Mucosa of descending colon (tissue), 3 donors: ENCODE results near the gene TMEM182. TPM values are rescaled to one million over a fixed set of nuclear protein-coding genes. Genes with fewer than 3 reads are reported as not detected.

Source experiments
- ATAC-seq: fragments of 200-7000 bp; cut with Tn5 transposase; one replicate; pipeline ENCODE4 v1.9.1; 2020; ENCODE audit warnings: mild to moderate bottlenecking, moderate library complexity
- DNase-seq, 3 donors: peaks; one replicate each; pipeline ENCODE4 v3.0.0-alpha.2; 2020
- H3K36me3 ChIP-seq: fragments of 200-600 bp; one replicate; pipeline ENCODE4 v1.8.0; 2021; ENCODE audit warnings: low read depth, mild to moderate bottlenecking
- H3K4me1 ChIP-seq: fragments of 200-600 bp; one replicate; pipeline ENCODE4 v1.8.0; 2021; ENCODE audit warnings: low read depth, mild to moderate bottlenecking
- H3K4me3 ChIP-seq: fragments of 200-600 bp; one replicate; pipeline ENCODE4 v1.8.0; 2021; ENCODE audit warnings: mild to moderate bottlenecking
- H3K9me3 ChIP-seq: fragments of 200-600 bp; one replicate; pipeline ENCODE4 v1.8.0; 2021; ENCODE audit warnings: mild to moderate bottlenecking
- CTCF ChIP-seq: fragments of 200-600 bp; IDR thresholded peaks from one replicate; pipeline ENCODE4 v1.8.0; 2022; ENCODE audit warnings: antibody characterized with exemption, mild to moderate bottlenecking
- intact Hi-C, 2 donors: fragments of 100-400 bp; cut with DNase I in 1 of 2; cut with micrococcal nuclease in 1 of 2; formaldehyde crosslinking; loops; one replicate each; pipeline versions ENCODE4 v1.11.0 to v1.11.1; 2022; cut with DNase I, micrococcal nuclease
- total RNA-seq, 3 donors: library from RNA; stranded (reverse); fragmentation: NEBNext Ultra II Directional in 2 of 3; extraction: Animal tissue kit (Norgen Biotek cat#: 25700) in 2 of 3; gene quantifications; one replicate each; pipeline versions ENCODE4 v1.2.1 to v1.2.4, GENCODE V29; 2021 to 2023
- donor health status: DM: no; HTN: no; CAD: no; lungs with moderate emphysema.
- donor health status: DM: no; HTN: no; CAD: no.
- donor health status: DM: no; HTN: yes; CAD: no.

The TMEM182 gene
- total RNA-seq, 3 donors from 2014 or later, result 3.2 to 4.4 (median 3.4) TPM

GRCh38 chr2:102755284-102755683 lies 6.5 kb upstream of the TMEM182 start:
- Histone ChIP-seq H3K9me3 (no peaks in the 10 kb centered on the region), H3K4me1 (no peaks in the 10 kb centered on the region), H3K36me3 (no peaks in the 10 kb centered on the region), H3K4me3 (no peak overlapping the region)
- intact Hi-C loops, result loop anchor here in 1 of 2 donors (10.0 kb wide), 1 partner anchor 50 kb away; no protein-coding TSS in a partner anchor
- no peak for DNase-seq
- no peak for ATAC-seq
- TF ChIP-seq CTCF, result no peak

DNA sequence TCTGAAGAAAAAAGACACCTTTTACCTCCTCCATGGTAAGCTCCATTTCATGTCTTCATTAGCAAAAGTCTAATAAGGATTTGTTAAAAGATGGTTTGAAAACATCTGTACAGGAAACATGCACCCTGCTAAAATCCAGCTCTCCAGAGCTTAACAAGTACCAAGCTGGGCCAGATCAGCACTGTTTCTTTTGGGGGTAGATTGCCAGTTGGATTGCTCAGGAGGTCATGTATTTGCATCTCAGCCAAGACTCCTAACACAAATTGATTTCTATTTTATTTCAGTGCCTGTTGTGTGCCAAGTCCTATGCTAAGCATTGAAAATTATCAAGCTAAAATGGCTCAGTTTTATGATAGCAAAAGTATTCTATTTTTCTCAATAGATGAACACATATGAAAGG lies 3.4 kb upstream of the TMEM182 start:
- TF ChIP-seq CTCF, result no peak
- Histone ChIP-seq H3K4me1 (no peaks in the 10 kb centered on the region), H3K4me3 (no peak overlapping the region), H3K36me3 (no peaks in the 10 kb centered on the region), H3K9me3 (no peaks in the 10 kb centered on the region)
- no peak for ATAC-seq
- intact Hi-C loops, result loop anchor here in 1 of 2 donors (10.0 kb wide), 1 partner anchor 46 kb away; no protein-coding TSS in a partner anchor
- DNase-seq, result no peak

DNA sequence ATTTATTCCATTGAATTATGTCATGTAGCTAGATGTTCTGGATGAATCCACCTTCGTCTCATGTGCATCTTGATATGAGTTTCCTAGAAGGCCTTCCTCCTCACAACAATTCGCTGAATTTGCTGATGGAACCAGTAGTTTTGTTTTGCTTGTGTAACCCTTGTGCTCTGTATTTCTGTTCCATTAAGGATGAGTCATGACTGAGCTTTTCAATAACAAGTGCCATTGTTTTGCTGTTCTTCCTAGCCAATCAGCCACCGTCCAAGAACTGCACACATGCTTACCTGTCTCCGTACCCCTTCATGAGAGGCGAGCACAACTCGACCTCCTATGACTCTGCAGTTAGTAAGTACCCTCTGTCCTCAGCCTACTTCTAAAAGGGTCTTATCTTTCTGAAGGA lies 2.3 kb downstream of the TMEM182 start:
- no peak for ATAC-seq
- H3K36me3 ChIP-seq, result no peaks in the 10 kb centered on the region
- H3K9me3 ChIP-seq, result no peaks in the 10 kb centered on the region
- no peak overlapping the region for H3K4me3 ChIP-seq
- no peak for TF ChIP-seq CTCF
- H3K4me1 ChIP-seq, result no peaks in the 10 kb centered on the region
- intact Hi-C loops, result no loop called here
- no peak for DNase-seq

DNA sequence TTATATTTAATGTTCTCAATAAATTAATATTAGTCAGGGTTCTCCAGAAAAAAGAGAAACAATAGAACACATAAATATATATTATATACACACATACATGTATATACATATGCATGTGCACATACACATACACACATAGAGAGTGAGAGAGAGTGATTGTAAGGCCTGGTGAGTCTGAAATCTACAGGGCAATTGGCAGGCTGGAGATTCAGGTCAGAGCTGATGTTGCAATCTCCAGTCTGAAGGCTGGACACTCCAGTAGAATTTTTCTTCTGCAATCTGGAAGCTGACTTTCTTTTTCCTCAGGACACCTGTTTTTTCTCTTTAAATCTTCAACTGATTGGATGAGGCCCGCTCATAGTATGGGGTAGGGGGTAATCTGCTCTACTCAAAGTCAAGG lies 3.2 kb downstream of the TMEM182 start:
- ATAC-seq, result no peak
- intact Hi-C loops, result no loop called here
- Histone ChIP-seq H3K9me3 (no peaks in the 10 kb centered on the region), H3K36me3 (no peaks in the 10 kb centered on the region), H3K4me1 (no peaks in the 10 kb centered on the region), H3K4me3 (no peak overlapping the region)
- TF ChIP-seq CTCF, result no peak
- no peak for DNase-seq

DNA sequence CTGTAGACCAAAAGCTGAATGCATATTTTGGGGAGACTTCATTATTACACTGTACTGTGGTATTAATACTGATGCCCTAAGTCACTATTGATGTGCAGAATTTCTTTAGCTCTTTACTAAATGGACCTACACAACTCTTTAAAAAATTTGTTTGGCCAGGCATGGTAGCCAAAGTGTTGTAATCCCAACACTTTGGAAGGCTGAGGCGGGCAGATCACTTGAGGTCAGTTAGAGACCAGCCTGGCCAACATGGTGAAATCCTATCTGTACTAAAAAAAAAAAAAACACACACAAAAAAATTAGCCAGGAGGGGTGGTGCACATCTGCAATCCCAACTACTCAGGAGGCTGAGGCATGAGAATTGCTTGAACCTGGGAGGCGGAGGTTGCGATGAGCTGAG lies 6.4 kb downstream of the TMEM182 start:
- Histone ChIP-seq H3K4me1 (no peaks in the 10 kb centered on the region), H3K36me3 (no peaks in the 10 kb centered on the region), H3K9me3 (no peaks in the 10 kb centered on the region), H3K4me3 (no peak overlapping the region)
- ATAC-seq (no peak), DNase-seq (no peak)
- TF ChIP-seq CTCF, result no peak
- intact Hi-C loops, result no loop called here

DNA sequence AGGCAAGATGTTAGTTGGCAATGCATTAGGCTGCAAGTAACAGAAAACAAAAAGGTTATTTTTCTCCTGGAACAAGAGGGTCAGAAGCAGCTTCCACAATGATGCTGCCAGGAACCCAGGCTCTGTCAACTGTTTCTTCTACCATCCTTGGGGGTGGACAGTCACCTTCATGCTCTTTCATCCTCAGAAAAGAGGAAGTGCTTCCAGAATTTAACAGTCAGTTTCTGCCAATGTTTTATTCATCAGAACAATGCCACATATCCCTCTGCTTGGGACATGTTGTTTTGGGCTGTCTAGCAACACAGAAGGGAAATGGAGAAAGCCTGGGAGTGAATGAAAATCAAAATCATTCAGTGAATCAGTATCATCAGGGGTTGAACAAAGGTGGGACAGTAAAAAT lies 7.1 kb downstream of the TMEM182 start:
- ATAC-seq (no peak), DNase-seq (no peak)
- no peak overlapping the region for H3K4me3 ChIP-seq
- intact Hi-C loops, result no loop called here
- H3K4me1 ChIP-seq, result no peaks in the 10 kb centered on the region
- H3K9me3 ChIP-seq, result no peaks in the 10 kb centered on the region
- H3K36me3 ChIP-seq, result no peaks in the 10 kb centered on the region
- TF ChIP-seq CTCF, result no peak
